GM23338 (cell line): ENCODE data around the gene KLF4.

Source experiments
- EZH2 ChIP-seq: fragments of 200-600 bp; sonication (generic); IDR thresholded peaks from one replicate; pipeline ENCODE4 v1.8.0; 2017; ENCODE audit warnings: antibody characterized with exemption, mild to moderate bottlenecking, low read depth; ENCODE audit not compliant: unreplicated experiment
- ZNF114 ChIP-seq: fragments of 250-450 bp; sonication (Bioruptor Pico); IDR thresholded peaks from 2 replicates; pipeline ENCODE4 v1.5.0; 2020; ENCODE audit warnings: mild to moderate bottlenecking, moderate library complexity
- TF ChIP-seq, protein P1 (sequence below), 2 experiments: fragments of 200-600 bp in 1 of 2; sonication (generic) in 1 of 2; conservative IDR thresholded peaks; 2 replicates each; pipeline versions ENCODE4 v1.5.1 to v1.6.1; 2016 to 2017; ENCODE audit warnings: antibody characterized with exemption in 2 of 2, low read depth in 2 of 2, mild to moderate bottlenecking in 2 of 2, moderate library complexity in 1 of 2

DNA sequence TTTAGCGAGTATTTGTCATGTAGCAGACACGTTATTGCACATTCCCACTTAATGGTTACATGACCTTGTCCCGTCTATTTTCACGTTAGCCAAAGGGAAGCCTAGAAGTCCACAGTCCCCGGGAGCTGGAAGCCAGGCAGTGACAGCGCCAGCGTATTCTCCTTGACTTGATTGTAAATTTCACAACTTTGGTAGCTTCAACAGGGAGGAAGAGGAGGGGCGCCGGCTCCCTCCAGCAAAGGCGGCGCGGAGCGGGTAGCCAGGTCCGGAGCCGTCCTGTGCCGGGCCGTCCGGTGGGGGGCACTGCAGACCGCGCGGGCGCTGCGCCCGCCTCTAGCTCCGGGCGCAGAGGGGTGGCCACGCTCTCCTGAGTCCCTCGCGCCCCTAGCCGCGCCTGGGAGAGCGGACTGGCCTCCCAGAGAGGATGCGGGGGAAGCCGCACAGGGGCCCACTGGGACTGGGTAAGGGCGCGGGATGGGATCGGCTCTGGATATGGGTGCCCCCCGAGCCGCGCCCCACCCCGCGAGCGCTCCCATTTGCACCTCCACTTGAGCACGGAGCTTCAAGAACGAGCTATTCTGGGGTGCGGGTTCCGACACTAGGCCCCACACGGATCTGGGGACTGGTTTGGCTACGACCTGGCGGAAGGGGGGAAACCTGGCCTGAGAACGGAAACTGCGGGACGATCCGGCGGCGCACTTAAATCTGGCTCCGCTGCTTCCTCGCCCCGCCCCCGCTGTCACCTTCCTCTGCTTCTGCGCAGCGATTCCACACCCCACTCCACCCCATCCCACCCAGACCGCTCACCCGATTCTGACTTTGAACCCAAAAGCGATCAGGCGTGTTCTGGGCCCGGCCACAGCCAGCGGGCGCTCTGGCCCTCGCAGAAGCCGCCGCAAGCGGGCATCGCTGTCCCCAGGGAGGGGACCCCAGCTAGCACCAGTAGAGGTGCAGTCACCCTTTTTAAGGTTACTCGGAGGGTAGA, 23.8 kb downstream of the KLF4 start:
- no peak for TF ChIP-seq EZH2
- no peak for TF ChIP-seq ZNF114 (CRISPR knock-in tag)
- TF ChIP-seq, protein P1, sequence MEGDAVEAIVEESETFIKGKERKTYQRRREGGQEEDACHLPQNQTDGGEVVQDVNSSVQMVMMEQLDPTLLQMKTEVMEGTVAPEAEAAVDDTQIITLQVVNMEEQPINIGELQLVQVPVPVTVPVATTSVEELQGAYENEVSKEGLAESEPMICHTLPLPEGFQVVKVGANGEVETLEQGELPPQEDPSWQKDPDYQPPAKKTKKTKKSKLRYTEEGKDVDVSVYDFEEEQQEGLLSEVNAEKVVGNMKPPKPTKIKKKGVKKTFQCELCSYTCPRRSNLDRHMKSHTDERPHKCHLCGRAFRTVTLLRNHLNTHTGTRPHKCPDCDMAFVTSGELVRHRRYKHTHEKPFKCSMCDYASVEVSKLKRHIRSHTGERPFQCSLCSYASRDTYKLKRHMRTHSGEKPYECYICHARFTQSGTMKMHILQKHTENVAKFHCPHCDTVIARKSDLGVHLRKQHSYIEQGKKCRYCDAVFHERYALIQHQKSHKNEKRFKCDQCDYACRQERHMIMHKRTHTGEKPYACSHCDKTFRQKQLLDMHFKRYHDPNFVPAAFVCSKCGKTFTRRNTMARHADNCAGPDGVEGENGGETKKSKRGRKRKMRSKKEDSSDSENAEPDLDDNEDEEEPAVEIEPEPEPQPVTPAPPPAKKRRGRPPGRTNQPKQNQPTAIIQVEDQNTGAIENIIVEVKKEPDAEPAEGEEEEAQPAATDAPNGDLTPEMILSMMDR (conservative IDR thresholded peaks at IDR 0.05; ENCODE audit: low read depth in 2 of 2), result peak; percentile 65 to 88
